Stimulated activated memory B cell treated with anti-CD40 and anti-IgM and Interleukin-4, amounts not matched to agents 10 μg/mL and 1 μg/mL and 100 μg/mL, for 72 hours (primary cell): ENCODE measurements around the gene RERE.
"Not testable (repeated sequence)": the region's sequence is repeated elsewhere in the genome, so short reads cannot be mapped to it uniquely, and the experiment has no call there.

Experiments
- ATAC-seq: fragments of 150-1000 bp; cut with Tn5 transposase; 2 replicates; pipeline ENCODE4 v1.10.0; 2021
- H3K27ac Mint-ChIP-seq: one replicate; pipeline ENCODE4 v1.8.0; 2022; ENCODE audit warnings: mild to moderate bottlenecking, mixed read lengths
- H3K27me3 Mint-ChIP-seq: one replicate; pipeline ENCODE4 v1.8.0; 2022; ENCODE audit warnings: mixed read lengths
- H3K36me3 Mint-ChIP-seq: one replicate; pipeline ENCODE4 v1.8.0; 2022; ENCODE audit warnings: mixed read lengths
- H3K4me1 Mint-ChIP-seq: one replicate; pipeline ENCODE4 v1.8.0; 2022; ENCODE audit warnings: mixed read lengths
- H3K4me3 Mint-ChIP-seq: one replicate; pipeline ENCODE4 v1.8.0; 2022; ENCODE audit warnings: mild to moderate bottlenecking, moderate library complexity, mixed read lengths
- H3K9me3 Mint-ChIP-seq: one replicate; pipeline ENCODE4 v1.8.0; 2022; ENCODE audit warnings: mixed read lengths

The RERE gene

DNA sequence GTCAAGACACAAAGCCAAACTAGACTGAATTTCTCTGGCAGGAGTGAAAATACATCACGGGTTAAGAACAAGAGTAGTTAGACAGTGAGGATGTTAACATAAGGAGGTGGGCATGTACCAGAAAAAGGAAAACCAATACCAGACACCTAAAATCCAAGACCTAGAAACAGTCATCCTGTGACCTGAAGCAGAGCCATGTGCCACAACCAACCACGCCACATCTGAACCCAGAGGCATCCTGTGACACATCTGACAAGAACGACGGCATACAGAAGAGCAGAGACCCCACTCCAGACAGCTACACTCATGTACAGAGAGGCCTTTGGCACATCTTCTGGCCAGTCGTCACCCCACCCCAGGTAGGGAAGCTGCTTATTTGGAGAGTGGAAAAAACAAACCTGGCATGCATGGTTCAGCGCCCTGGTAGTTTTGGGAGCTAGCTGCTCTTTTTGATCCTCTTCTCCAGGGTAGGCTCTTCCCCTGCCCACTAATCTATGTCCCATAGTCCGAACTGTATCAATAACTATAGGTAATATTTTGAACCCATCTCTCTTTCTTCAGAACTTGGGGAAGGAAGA, 427.4 kb downstream of the RERE start:
- Mint-ChIP-seq H3K27me3 (no peaks in the 10 kb centered on the region), H3K4me1 (peaks cover 63% of the 10 kb centered on the region), H3K4me3 (no peak overlapping the region), H3K27ac (peak overlapping the region; percentile 72), H3K9me3 (no peaks in the 10 kb centered on the region), H3K36me3 (peaks cover 46% of the 10 kb centered on the region)
- no peak for ATAC-seq

GRCh38 chr1:8388732-8389562, 428.5 kb downstream of the RERE start:
- H3K4me3 Mint-ChIP-seq, result no peak overlapping the region
- H3K9me3 Mint-ChIP-seq, result no peaks in the 10 kb centered on the region
- H3K27ac Mint-ChIP-seq, result no peak overlapping the region
- peaks cover 46% of the 10 kb centered on the region for H3K36me3 Mint-ChIP-seq
- no peaks in the 10 kb centered on the region for H3K27me3 Mint-ChIP-seq
- ATAC-seq, result no peak
- peaks cover 74% of the 10 kb centered on the region for H3K4me1 Mint-ChIP-seq

DNA sequence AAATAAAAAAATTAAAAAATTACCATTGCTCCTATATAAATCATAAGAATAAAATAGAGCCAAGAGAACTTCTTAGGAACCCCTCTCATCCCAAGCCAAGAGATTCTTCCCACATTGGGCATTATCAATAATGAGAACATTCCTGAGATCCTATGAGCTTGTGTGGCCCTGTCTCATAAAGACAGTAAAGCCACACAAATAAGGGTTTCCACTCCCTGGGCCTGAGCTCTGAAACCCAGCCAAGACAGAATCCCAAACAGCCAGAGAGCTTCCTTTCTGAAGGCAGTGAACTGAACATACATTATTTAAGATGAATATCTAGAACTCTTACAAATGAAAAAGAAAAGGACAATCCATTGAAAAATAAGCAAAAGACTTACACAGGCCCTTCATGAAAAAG, 431.2 kb downstream of the RERE start:
- Mint-ChIP-seq H3K27me3 (no peaks in the 10 kb centered on the region), H3K4me3 (no peak overlapping the region)

GRCh38 chr1:8384577-8384976, 432.9 kb downstream of the RERE start:
- H3K27me3 Mint-ChIP-seq, result no peaks in the 10 kb centered on the region
- peaks cover 75% of the 10 kb centered on the region for H3K4me1 Mint-ChIP-seq
- H3K36me3 Mint-ChIP-seq, result peaks cover 34% of the 10 kb centered on the region
- no peaks in the 10 kb centered on the region for H3K9me3 Mint-ChIP-seq
- no peak overlapping the region for H3K27ac Mint-ChIP-seq
- no peak for ATAC-seq
- H3K4me3 Mint-ChIP-seq, result no peak overlapping the region

More for the DNA sequence above, 431.2 kb downstream of the RERE start:
- no peak for ATAC-seq
- Mint-ChIP-seq H3K4me1 (peaks cover 77% of the 10 kb centered on the region), H3K36me3 (peaks cover 42% of the 10 kb centered on the region), H3K27ac (peak overlapping the region; percentile 61), H3K9me3 (no peaks in the 10 kb centered on the region)

DNA sequence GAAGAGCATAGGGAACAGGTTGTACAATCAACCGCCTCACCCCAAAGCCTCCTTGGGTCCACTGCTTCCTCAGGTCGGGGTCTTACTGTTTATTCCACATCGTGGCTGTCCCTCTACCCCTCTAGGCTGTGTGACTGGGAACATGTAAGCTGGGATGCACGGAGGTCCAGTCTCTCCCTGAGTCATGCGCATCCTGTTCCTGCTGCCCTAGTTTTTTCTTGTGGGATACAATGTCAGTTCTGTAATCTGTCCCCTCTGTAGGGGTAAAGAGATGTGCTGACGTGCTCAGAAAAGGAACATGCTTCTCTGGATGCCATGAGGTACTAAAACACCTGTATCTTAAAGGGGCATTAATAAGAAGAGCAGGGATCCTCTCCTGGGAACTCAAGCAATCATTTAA, 433.4 kb downstream of the RERE start:
- Mint-ChIP-seq H3K4me1 (peaks cover 76% of the 10 kb centered on the region), H3K27ac (no peak overlapping the region), H3K4me3 (no peak overlapping the region), H3K27me3 (no peaks in the 10 kb centered on the region), H3K36me3 (peaks cover 29% of the 10 kb centered on the region), H3K9me3 (no peaks in the 10 kb centered on the region)
- ATAC-seq, result no peak

GRCh38 chr1:8382608-8383505, 434.6 kb downstream of the RERE start:
- no peak overlapping the region for H3K4me3 Mint-ChIP-seq
- no peaks in the 10 kb centered on the region for H3K9me3 Mint-ChIP-seq
- no peak for ATAC-seq
- no peaks in the 10 kb centered on the region for H3K27me3 Mint-ChIP-seq
- peaks cover 78% of the 10 kb centered on the region for H3K4me1 Mint-ChIP-seq
- peaks cover 21% of the 10 kb centered on the region for H3K36me3 Mint-ChIP-seq
- H3K27ac Mint-ChIP-seq, result peak overlapping the region; percentile 61

DNA sequence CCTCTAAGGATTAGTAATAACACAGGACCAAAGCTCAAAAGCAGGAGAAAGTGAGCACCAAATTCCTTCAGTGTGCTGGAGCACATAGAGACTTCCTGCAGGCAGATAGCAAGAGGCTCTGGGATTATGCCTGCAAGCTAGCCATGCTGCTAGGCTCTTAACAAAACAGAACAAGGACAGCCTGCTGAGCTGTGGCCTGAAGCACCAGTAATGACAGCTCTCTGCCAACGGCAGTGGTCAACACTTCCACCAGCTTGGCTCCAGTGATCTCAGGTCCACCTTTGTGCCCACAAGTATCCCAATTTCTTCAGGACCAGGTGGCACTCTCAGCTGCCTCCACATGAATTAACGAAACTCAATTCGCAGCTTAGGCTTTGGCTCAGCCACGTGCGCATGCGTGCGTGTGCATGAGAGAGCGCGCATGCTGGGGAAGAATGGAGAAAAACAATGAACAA, 435.4 kb downstream of the RERE start:
- Mint-ChIP-seq H3K27me3 (no peaks in the 10 kb centered on the region), H3K36me3 (peaks cover 19% of the 10 kb centered on the region), H3K9me3 (no peaks in the 10 kb centered on the region), H3K4me1 (peaks cover 76% of the 10 kb centered on the region), H3K27ac (no peak overlapping the region), H3K4me3 (no peak overlapping the region)
- no peak for ATAC-seq

GRCh38 chr1:8381618-8382017, 435.8 kb downstream of the RERE start:
- H3K36me3 Mint-ChIP-seq, result peaks cover 17% of the 10 kb centered on the region
- peaks cover 72% of the 10 kb centered on the region for H3K4me1 Mint-ChIP-seq
- no peak overlapping the region for H3K27ac Mint-ChIP-seq
- no peaks in the 10 kb centered on the region for H3K9me3 Mint-ChIP-seq
- H3K27me3 Mint-ChIP-seq, result no peaks in the 10 kb centered on the region
- H3K4me3 Mint-ChIP-seq, result no peak overlapping the region
- no peak for ATAC-seq

DNA sequence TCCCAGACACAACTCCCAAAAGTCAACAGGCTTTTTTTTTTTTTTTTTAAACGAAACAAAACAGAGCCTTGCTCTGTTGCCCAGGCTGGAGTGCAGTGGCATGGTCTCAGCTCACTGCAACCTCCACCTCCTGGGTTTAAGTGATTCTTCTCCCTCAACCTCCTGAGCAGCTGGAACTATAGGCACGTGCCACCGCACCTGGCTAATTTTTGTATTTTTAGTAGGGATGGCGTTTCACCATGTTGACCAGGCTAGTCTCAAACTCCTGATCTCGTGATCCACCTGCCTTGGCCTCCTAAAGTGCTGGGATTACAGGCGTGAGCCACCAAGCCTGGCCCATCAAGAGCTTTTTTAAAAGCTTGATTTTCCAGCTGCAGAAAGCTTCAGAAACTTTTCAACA, 437.1 kb downstream of the RERE start:
- H3K27me3 Mint-ChIP-seq, H3K9me3 Mint-ChIP-seq, H3K27ac Mint-ChIP-seq, H3K4me3 Mint-ChIP-seq, ATAC-seq: not testable (repeated sequence)
- Mint-ChIP-seq H3K4me1 (peaks cover 76% of the 10 kb centered on the region), H3K36me3 (peaks cover 24% of the 10 kb centered on the region)

GRCh38 chr1:8379513-8380186, 437.8 kb downstream of the RERE start:
- ATAC-seq, result no peak
- Mint-ChIP-seq H3K27me3 (no peaks in the 10 kb centered on the region), H3K4me3 (no peak overlapping the region), H3K4me1 (peaks cover 75% of the 10 kb centered on the region), H3K36me3 (peaks cover 29% of the 10 kb centered on the region), H3K27ac (no peak overlapping the region), H3K9me3 (no peaks in the 10 kb centered on the region)

DNA sequence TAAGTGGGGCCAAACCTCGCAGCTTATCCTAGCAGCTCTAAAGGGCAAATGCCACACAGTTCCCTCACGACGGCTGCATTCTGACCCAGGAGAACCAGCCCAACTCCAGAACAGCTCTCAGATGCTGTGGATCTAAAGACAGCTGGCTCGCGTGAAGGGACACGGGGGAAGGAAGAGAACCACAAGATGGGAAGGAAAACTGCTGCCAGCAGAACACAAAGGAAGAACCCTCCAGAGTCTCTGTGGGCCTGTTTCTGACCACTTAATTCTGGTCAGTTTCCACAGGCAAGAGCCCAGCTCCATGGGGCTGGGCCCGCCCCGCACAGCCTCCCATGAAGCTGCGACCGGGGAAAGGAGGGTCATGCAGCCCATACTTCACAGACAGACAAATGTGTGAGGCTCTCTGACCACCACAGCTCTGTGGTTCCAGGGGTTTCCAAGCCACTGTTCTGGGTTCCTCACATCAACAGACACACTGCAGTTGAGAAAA, 438.4 kb downstream of the RERE start:
- Mint-ChIP-seq H3K27ac (peak overlapping the region; percentile 61), H3K27me3 (no peaks in the 10 kb centered on the region), H3K36me3 (peaks cover 31% of the 10 kb centered on the region), H3K9me3 (no peaks in the 10 kb centered on the region), H3K4me3 (no peak overlapping the region), H3K4me1 (peaks cover 75% of the 10 kb centered on the region)
- no peak for ATAC-seq

DNA sequence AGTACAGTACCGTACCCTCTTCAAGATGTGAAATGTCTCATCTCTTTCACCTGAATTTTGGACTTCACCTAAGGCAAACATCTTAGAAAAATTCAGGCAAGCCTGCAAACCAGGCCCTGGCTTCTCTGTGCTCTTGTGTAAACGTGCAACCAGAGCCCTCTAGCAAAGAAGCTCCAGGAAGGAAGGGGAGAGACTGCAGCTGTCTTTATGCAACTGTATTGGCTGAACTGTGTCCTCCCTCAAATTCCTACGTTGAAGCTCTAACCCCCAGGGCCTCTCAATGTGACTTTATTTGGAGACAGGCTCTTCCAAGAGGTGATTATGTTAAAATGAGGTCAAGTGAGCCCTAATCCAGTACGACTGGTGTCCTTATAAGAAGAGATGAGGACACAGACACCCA, 439.3 kb downstream of the RERE start:
- peaks cover 72% of the 10 kb centered on the region for H3K4me1 Mint-ChIP-seq
- H3K27me3 Mint-ChIP-seq, result no peaks in the 10 kb centered on the region
- no peak overlapping the region for H3K4me3 Mint-ChIP-seq
- peak overlapping the region; percentile 61 for H3K27ac Mint-ChIP-seq
- no peaks in the 10 kb centered on the region for H3K9me3 Mint-ChIP-seq
- H3K36me3 Mint-ChIP-seq, result peaks cover 30% of the 10 kb centered on the region
- ATAC-seq, result no peak

DNA sequence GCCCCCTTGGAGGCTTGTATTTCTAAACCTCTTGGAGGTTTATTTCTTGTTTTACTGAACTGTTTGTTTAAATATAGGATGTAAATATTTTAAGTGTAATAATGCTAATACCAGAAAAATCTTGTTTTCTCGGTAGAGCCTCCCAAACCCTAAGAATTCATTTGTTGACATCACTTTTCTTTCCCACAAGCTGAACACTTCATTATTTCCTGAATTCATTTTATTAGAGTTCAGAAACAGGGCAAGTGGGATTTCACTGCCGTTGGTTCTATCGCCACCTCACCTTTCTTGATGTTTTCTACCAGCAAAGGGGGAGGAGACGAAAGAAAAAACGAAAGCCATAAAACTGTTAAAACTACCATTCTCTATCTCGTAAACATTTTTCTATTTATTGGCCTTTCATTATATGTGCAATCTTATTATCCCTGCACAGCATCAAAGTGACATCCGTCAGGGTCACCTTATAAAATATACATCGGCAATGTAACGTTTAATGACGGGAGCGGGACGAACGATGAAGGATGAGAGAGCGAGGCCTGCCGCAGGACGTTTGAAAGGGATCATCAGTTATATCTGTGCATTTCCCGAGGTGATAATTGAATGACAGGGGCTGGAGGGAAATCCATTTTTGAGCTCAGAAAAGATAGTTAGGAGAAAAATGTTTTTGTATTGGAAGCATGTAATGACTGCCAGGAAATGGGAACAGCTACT, 440.0 kb downstream of the RERE start:
- Mint-ChIP-seq H3K27me3 (no peaks in the 10 kb centered on the region), H3K27ac (no peak overlapping the region), H3K36me3 (peaks cover 26% of the 10 kb centered on the region), H3K4me1 (peaks cover 65% of the 10 kb centered on the region), H3K4me3 (no peak overlapping the region), H3K9me3 (no peaks in the 10 kb centered on the region)
- ATAC-seq, result no peak

DNA sequence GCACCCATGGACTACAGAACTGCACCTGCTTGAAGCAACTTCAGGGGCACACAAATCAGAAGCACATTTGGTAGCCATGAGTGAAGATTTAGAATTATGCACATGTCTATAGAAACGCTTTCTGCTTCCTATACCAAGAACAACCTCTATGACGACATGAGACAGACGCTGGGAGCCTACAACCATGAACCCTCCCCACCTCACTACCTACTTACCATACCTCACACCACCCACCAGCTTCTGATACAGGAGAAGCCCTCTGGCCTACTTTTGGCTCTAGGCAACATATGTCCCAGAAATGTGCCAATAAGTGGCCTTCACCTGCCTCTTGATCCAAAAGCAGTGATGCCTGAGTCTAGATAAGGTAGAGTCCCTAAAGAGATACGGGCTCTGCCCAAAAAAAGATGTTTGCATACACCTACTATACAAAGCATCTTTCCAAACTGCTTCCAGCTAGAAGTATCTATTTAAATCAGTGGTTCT, 441.0 kb downstream of the RERE start:
- Mint-ChIP-seq H3K27ac (peak overlapping the region; percentile 55), H3K36me3 (peaks cover 26% of the 10 kb centered on the region), H3K4me3 (no peak overlapping the region), H3K9me3 (no peaks in the 10 kb centered on the region), H3K27me3 (no peaks in the 10 kb centered on the region), H3K4me1 (peaks cover 68% of the 10 kb centered on the region)
- ATAC-seq, result no peak
